ENCODE data around the gene HAAO. TPM values are rescaled to one million over a fixed set of nuclear protein-coding genes. Genes with fewer than 3 reads are reported as not detected.
A peak's percentile ranks its signal among the peaks of the same experiment; 100 is the strongest.

HAAO gene
- total and polyA plus RNA-seq, 2 of the 13 experiments (the other 11 are each of a cell fraction or from before 2014, with no cell fraction given) = 36.1 to 42.7 TPM

- TF ChIP-seq MBD4 (IDR thresholded peaks at IDR 0.05; ENCODE audit: borderline replicate concordance, low read length) (no peak), MED13 (CRISPR knock-in tag; IDR thresholded peaks at IDR 0.05) (no peak), HBP1 (CRISPR knock-in tag; IDR thresholded peaks at IDR 0.05; ENCODE audit: low read depth) (no peak), MAX (IDR thresholded peaks at IDR 0.05) (peak; percentile 64; the same call in 1 of the 2 replicates), TBP (CRISPR knock-in tag; IDR thresholded peaks at IDR 0.05) (no peak), IKZF4 (CRISPR knock-in tag; IDR thresholded peaks at IDR 0.05; ENCODE audit: borderline replicate concordance, low read depth, not compliant biosample characterization) (no peak), ZNF18 (CRISPR knock-in tag; IDR thresholded peaks at IDR 0.05; ENCODE audit: insufficient replicate concordance) (no peak), DPF2 (CRISPR knock-in tag; IDR thresholded peaks at IDR 0.05; ENCODE audit: borderline replicate concordance, low read depth) (0 out of 2 replicates have a peak, but pooled peaks have one; percentile 22), SRSF4 (IDR thresholded peaks at IDR 0.05; ENCODE audit: low read depth, low read length, poor library complexity, severe bottlenecking) (no peak), ZFP90 (CRISPR knock-in tag; IDR thresholded peaks at IDR 0.05; ENCODE audit: borderline replicate concordance) (no peak), ZBTB40 (IDR thresholded peaks at IDR 0.05) (no peak), ZBTB40 (CRISPR knock-in tag; IDR thresholded peaks at IDR 0.05) (no peak; the same call in 1 of the 2 replicates), ZNF563 (CRISPR knock-in tag; IDR thresholded peaks at IDR 0.05) (no peak), ATF5 (CRISPR knock-in tag; IDR thresholded peaks at IDR 0.05; ENCODE audit: low read depth) (no peak), RNF2 (conservative IDR thresholded peaks at IDR 0.05; ENCODE audit: low read depth) (no peak)
These were observed 2.1 kb upstream of the HAAO start (continued) for GRCh38 chr2:42794271-42795046.
